Neuron (in vitro differentiated cells): Measurements from ENCODE around the gene NT5M.

Experiments
- H2AFZ ChIP-seq: one replicate; pipeline ENCODE4 v1.6.1; 2013; ENCODE audit warnings: low read depth, mild to moderate bottlenecking, inconsistent platforms, low read length, moderate library complexity
- H3K27me3 ChIP-seq: one replicate; pipeline ENCODE4 v1.6.1; 2013; ENCODE audit warnings: low read length; ENCODE audit not compliant: insufficient read depth
- H3K36me3 ChIP-seq: one replicate; pipeline ENCODE4 v1.6.1; 2013; ENCODE audit warnings: low read length; ENCODE audit not compliant: insufficient read depth
- H3K4me1 ChIP-seq: one replicate; pipeline ENCODE4 v1.6.1; 2013; ENCODE audit warnings: low read length; ENCODE audit not compliant: insufficient read depth
- H3K4me3 ChIP-seq: 2 replicates; pipeline ENCODE4 v1.5.1; 2013; ENCODE audit warnings: mild to moderate bottlenecking, low read length, moderate library complexity
- H3K9me3 ChIP-seq: one replicate; pipeline ENCODE4 v1.6.1; 2013; ENCODE audit warnings: low read length

The NT5M gene

GRCh38 chr17:17309356-17309755 is 6.2 kb downstream of the NT5M start:
- H3K36me3 ChIP-seq = peaks cover 10% of the 10 kb centered on the region
- no peak overlapping the region for H2AFZ ChIP-seq
- no peaks in the 10 kb centered on the region for H3K27me3 ChIP-seq

GRCh38 chr17:17313350-17313991 is 10.3 kb downstream of the NT5M start:
- no peak overlapping the region for H3K4me3 ChIP-seq
- H3K9me3 ChIP-seq = peaks cover 9% of the 10 kb centered on the region
- H3K4me1 ChIP-seq = no peaks in the 10 kb centered on the region
- H3K36me3 ChIP-seq = peaks cover 10% of the 10 kb centered on the region
- H2AFZ ChIP-seq = no peak overlapping the region
- no peaks in the 10 kb centered on the region for H3K27me3 ChIP-seq

More at GRCh38 chr17:17309356-17309755, 6.2 kb downstream of the NT5M start:
- peaks cover 4% of the 10 kb centered on the region for H3K4me1 ChIP-seq
- peaks cover 9% of the 10 kb centered on the region for H3K9me3 ChIP-seq
- no peak overlapping the region for H3K4me3 ChIP-seq

- Histone ChIP-seq H2AFZ (no peak overlapping the region), H3K9me3 (peaks cover 6% of the 10 kb centered on the region), H3K36me3 (peaks cover 6% of the 10 kb centered on the region), H3K4me3 (no peak overlapping the region), H3K27me3 (no peaks in the 10 kb centered on the region), H3K4me1 (no peaks in the 10 kb centered on the region)
These were observed 11.4 kb downstream of the NT5M start for GRCh38 chr17:17314501-17315071.

- Histone ChIP-seq H3K4me3 (no peak overlapping the region), H3K36me3 (peaks cover 6% of the 10 kb centered on the region), H3K9me3 (peaks cover 4% of the 10 kb centered on the region), H3K4me1 (no peaks in the 10 kb centered on the region), H3K27me3 (no peaks in the 10 kb centered on the region), H2AFZ (no peak overlapping the region)
These were observed 12.1 kb downstream of the NT5M start for GRCh38 chr17:17315142-17315821.

GRCh38 chr17:17320188-17320910 is 17.2 kb downstream of the NT5M start:
- Histone ChIP-seq H3K4me1 (no peaks in the 10 kb centered on the region), H3K4me3 (no peak overlapping the region), H3K9me3 (no peaks in the 10 kb centered on the region), H2AFZ (no peak overlapping the region), H3K27me3 (no peaks in the 10 kb centered on the region), H3K36me3 (peaks cover 2% of the 10 kb centered on the region)

- Histone ChIP-seq H3K9me3 (no peaks in the 10 kb centered on the region), H3K36me3 (peaks cover 2% of the 10 kb centered on the region), H3K4me3 (no peak overlapping the region), H3K27me3 (no peaks in the 10 kb centered on the region), H3K4me1 (no peaks in the 10 kb centered on the region), H2AFZ (no peak overlapping the region)
These were observed 17.7 kb downstream of the NT5M start for GRCh38 chr17:17320911-17321220.

GRCh38 chr17:17321356-17322025 is 18.3 kb downstream of the NT5M start:
- no peaks in the 10 kb centered on the region for H3K9me3 ChIP-seq
- H3K27me3 ChIP-seq = no peaks in the 10 kb centered on the region
- H3K4me3 ChIP-seq = no peak overlapping the region
- no peaks in the 10 kb centered on the region for H3K4me1 ChIP-seq
- H2AFZ ChIP-seq = no peak overlapping the region
- peaks cover 2% of the 10 kb centered on the region for H3K36me3 ChIP-seq

GRCh38 chr17:17322516-17323510 is 19.6 kb downstream of the NT5M start:
- H3K4me3 ChIP-seq = no peak overlapping the region
- H3K4me1 ChIP-seq = no peaks in the 10 kb centered on the region
- no peak overlapping the region for H2AFZ ChIP-seq
- H3K27me3 ChIP-seq = no peaks in the 10 kb centered on the region
- peaks cover 2% of the 10 kb centered on the region for H3K36me3 ChIP-seq
- H3K9me3 ChIP-seq = no peaks in the 10 kb centered on the region

- no peaks in the 10 kb centered on the region for H3K4me1 ChIP-seq
- no peak overlapping the region for H2AFZ ChIP-seq
- no peaks in the 10 kb centered on the region for H3K9me3 ChIP-seq
- H3K36me3 ChIP-seq = peaks cover 2% of the 10 kb centered on the region
- H3K27me3 ChIP-seq = no peaks in the 10 kb centered on the region
- H3K4me3 ChIP-seq = no peak overlapping the region
These were observed 21.4 kb downstream of the NT5M start for GRCh38 chr17:17324616-17325015.

- Histone ChIP-seq H3K27me3 (no peaks in the 10 kb centered on the region), H3K9me3 (no peaks in the 10 kb centered on the region), H2AFZ (no peak overlapping the region), H3K36me3 (peaks cover 2% of the 10 kb centered on the region), H3K4me3 (no peak overlapping the region), H3K4me1 (no peaks in the 10 kb centered on the region)
These were observed 22.1 kb downstream of the NT5M start for GRCh38 chr17:17325228-17325627.

GRCh38 chr17:17325816-17326215 is 22.6 kb downstream of the NT5M start:
- H2AFZ ChIP-seq = no peak overlapping the region
- no peak overlapping the region for H3K4me3 ChIP-seq
- H3K9me3 ChIP-seq = no peaks in the 10 kb centered on the region
- H3K27me3 ChIP-seq = no peaks in the 10 kb centered on the region
- no peaks in the 10 kb centered on the region for H3K4me1 ChIP-seq
- H3K36me3 ChIP-seq = peaks cover 2% of the 10 kb centered on the region

GRCh38 chr17:17326275-17326875 is 23.2 kb downstream of the NT5M start:
- no peaks in the 10 kb centered on the region for H3K9me3 ChIP-seq
- H2AFZ ChIP-seq = no peak overlapping the region
- H3K36me3 ChIP-seq = peaks cover 2% of the 10 kb centered on the region
- H3K27me3 ChIP-seq = no peaks in the 10 kb centered on the region
- H3K4me1 ChIP-seq = no peaks in the 10 kb centered on the region
- H3K4me3 ChIP-seq = no peak overlapping the region
